OCI-LY3 (cell line): Measurements from ENCODE around the gene CREBBP.

Experiments used
- H2AFZ ChIP-seq: fragments of 200-600, 300-600 bp; shearing (Covaris generic); 2 replicates; pipeline ENCODE4 v1.6.0; 2014; ENCODE audit warnings: antibody characterized with exemption, low read depth, low read length
- H3K27ac ChIP-seq: fragments of 200-600, 300-600 bp; sonication (generic); 2 replicates; pipeline ENCODE4 v1.5.1; 2014; ENCODE audit warnings: mild to moderate bottlenecking, low read length, moderate library complexity, mixed read lengths
- H3K27me3 ChIP-seq: fragments of 200-600, 300-600 bp; sonication (generic); 2 replicates; pipeline ENCODE4 v1.6.1; 2014; ENCODE audit warnings: low read depth, low read length, mixed read lengths
- H3K36me3 ChIP-seq: fragments of 200-600, 300-600 bp; sonication (generic); replicated peaks from 2 replicates; pipeline ENCODE3; 2014; ENCODE audit warnings: low read depth, low read length, mixed read lengths
- H3K4me1 ChIP-seq: fragments of 300-600, 200-600 bp; sonication (generic); 2 replicates; pipeline ENCODE4 v1.6.1; 2014; ENCODE audit warnings: low read length, mixed read lengths
- H3K4me2 ChIP-seq: fragments of 200-600, 300-600 bp; sonication (generic); 2 replicates; pipeline ENCODE4 v1.6.1; 2014; ENCODE audit warnings: low read length, mixed read lengths
- H3K4me3 ChIP-seq: fragments of 300-600, 200-600 bp; sonication (generic); 2 replicates; pipeline ENCODE4 v1.5.1; 2014; ENCODE audit warnings: antibody characterized with exemption, mild to moderate bottlenecking, low read length, moderate library complexity
- H3K79me2 ChIP-seq: fragments of 300-600, 200-600 bp; shearing (Covaris generic); 2 replicates; pipeline ENCODE4 v1.6.1; 2014; ENCODE audit warnings: mild to moderate bottlenecking, low read length, mixed read lengths
- H3K9ac ChIP-seq: fragments of 300-600, 200-600 bp; shearing (Covaris generic); 2 replicates; pipeline ENCODE4 v1.6.0; 2014; ENCODE audit warnings: mild to moderate bottlenecking, low read length, moderate library complexity
- H3K9me3 ChIP-seq: fragments of 200-600, 300-600 bp; shearing (Covaris generic); 2 replicates; pipeline ENCODE4 v1.6.1; 2014; ENCODE audit warnings: low read length, mixed read lengths; ENCODE audit not compliant: insufficient read depth
- H4K20me1 ChIP-seq: fragments of 200-600, 300-600 bp; sonication (generic); 2 replicates; pipeline ENCODE4 v1.6.1; 2016; ENCODE audit warnings: low read length, mixed read lengths; ENCODE audit not compliant: insufficient read depth
- EZH2phosphoT487 ChIP-seq: fragments of 200-600 bp; shearing (Covaris generic); IDR thresholded peaks from 2 replicates; pipeline ENCODE4 v1.6.1; 2018; ENCODE audit warnings: antibody characterized with exemption, mixed run types, low read depth
- TF ChIP-seq, protein P1 (sequence below): fragments of 200-600, 300-600 bp; sonication (generic); IDR thresholded peaks from 2 replicates; pipeline ENCODE4 v1.5.1; 2014; ENCODE audit warnings: antibody characterized with exemption, low read length, low read depth

CREBBP gene

DNA sequence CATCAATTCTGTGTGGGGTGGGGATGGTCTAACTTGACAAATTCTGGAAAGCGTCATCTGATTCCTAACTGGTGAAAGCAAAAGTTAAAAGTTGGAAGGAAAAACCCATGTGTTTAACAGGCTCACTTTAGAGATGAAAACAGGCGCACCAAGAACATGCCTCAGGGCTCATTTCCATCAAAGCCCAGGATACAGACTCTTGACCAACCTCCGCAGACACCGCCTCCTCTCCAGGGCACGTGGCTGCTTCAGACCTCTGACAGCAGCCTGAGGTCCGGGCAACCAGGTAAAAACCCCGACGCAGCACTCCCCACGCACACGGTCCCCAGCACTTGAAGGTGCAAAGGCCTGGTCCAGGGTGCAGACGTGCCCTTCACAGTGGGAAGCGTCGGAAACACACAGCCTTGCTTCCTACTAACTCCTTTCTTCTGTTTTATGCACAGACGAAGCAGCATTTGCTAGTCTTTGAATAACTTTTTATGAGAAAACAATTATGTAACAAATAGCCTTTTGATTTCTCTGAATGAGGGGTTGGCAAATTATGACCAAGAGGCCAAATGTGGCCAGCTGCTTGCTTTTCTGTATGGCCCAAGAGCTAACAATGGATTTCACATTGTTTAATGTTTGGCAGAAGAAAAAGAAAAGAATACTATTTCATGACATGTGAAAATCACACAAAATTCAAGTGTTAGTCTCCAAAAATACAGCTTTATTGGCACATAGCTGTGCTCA is 119.0 kb downstream of the CREBBP start:
- Histone ChIP-seq H3K9me3 (no peaks in the 10 kb centered on the region), H3K4me2 (no peak overlapping the region), H3K4me1 (no peaks in the 10 kb centered on the region), H3K9ac (no peak overlapping the region), H3K79me2 (no peaks in the 10 kb centered on the region), H4K20me1 (no peaks in the 10 kb centered on the region), H3K36me3 (peaks cover 33% of the 10 kb centered on the region), H3K4me3 (no peak overlapping the region), H2AFZ (no peak overlapping the region), H3K27me3 (no peaks in the 10 kb centered on the region), H3K27ac (no peak overlapping the region)
- no peak for TF ChIP-seq EZH2phosphoT487
- TF ChIP-seq, protein P1, sequence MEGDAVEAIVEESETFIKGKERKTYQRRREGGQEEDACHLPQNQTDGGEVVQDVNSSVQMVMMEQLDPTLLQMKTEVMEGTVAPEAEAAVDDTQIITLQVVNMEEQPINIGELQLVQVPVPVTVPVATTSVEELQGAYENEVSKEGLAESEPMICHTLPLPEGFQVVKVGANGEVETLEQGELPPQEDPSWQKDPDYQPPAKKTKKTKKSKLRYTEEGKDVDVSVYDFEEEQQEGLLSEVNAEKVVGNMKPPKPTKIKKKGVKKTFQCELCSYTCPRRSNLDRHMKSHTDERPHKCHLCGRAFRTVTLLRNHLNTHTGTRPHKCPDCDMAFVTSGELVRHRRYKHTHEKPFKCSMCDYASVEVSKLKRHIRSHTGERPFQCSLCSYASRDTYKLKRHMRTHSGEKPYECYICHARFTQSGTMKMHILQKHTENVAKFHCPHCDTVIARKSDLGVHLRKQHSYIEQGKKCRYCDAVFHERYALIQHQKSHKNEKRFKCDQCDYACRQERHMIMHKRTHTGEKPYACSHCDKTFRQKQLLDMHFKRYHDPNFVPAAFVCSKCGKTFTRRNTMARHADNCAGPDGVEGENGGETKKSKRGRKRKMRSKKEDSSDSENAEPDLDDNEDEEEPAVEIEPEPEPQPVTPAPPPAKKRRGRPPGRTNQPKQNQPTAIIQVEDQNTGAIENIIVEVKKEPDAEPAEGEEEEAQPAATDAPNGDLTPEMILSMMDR = no peak

- Histone ChIP-seq H2AFZ (no peak overlapping the region), H4K20me1 (no peaks in the 10 kb centered on the region), H3K27ac (no peak overlapping the region), H3K4me1 (no peaks in the 10 kb centered on the region), H3K4me2 (no peak overlapping the region), H3K27me3 (no peaks in the 10 kb centered on the region), H3K9ac (no peak overlapping the region), H3K79me2 (no peaks in the 10 kb centered on the region), H3K9me3 (no peaks in the 10 kb centered on the region), H3K36me3 (peaks cover 32% of the 10 kb centered on the region), H3K4me3 (no peak overlapping the region)
- TF ChIP-seq EZH2phosphoT487 = no peak
- TF ChIP-seq, protein P1 = no peak
Observed at GRCh38 chr16:3760518-3760917, 120.0 kb downstream of the CREBBP start.

DNA sequence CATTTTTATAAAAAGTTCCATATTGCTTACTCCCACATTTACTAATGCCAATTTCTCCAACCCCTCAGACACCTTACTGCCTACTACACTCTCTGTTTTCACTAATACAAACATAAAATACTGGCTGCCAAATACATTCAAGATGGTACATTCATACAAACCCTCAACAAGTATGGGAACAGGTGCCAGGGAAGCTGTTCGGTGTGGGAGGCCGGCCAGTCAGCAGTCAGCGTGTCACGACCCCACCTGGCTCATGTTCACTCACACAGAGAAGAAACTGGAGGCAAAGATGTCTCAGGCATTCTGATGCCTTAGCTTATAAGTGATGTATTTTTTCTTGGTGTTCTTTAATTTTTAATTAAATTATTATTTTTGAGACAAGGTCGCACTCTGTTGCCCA is 120.8 kb downstream of the CREBBP start:
- Histone ChIP-seq H3K27ac (no peak overlapping the region), H2AFZ (no peak overlapping the region), H4K20me1 (no peaks in the 10 kb centered on the region), H3K9ac (no peak overlapping the region), H3K9me3 (no peaks in the 10 kb centered on the region), H3K27me3 (no peaks in the 10 kb centered on the region), H3K4me1 (no peaks in the 10 kb centered on the region), H3K4me2 (no peak overlapping the region), H3K4me3 (no peak overlapping the region), H3K36me3 (peaks cover 32% of the 10 kb centered on the region), H3K79me2 (no peaks in the 10 kb centered on the region)
- TF ChIP-seq EZH2phosphoT487 = no peak
- TF ChIP-seq, protein P1 = no peak

- H3K9me3 ChIP-seq = no peaks in the 10 kb centered on the region
- H3K4me2 ChIP-seq = no peak overlapping the region
- H3K79me2 ChIP-seq = no peaks in the 10 kb centered on the region
- no peak overlapping the region for H3K27ac ChIP-seq
- no peaks in the 10 kb centered on the region for H3K4me1 ChIP-seq
- no peaks in the 10 kb centered on the region for H3K27me3 ChIP-seq
- no peak for TF ChIP-seq EZH2phosphoT487
- TF ChIP-seq, protein P1 = no peak
- no peak overlapping the region for H3K4me3 ChIP-seq
- H4K20me1 ChIP-seq = 0 out of 2 replicates have a peak, but pooled peaks cover 5% of the 10 kb centered on the region
- H3K36me3 ChIP-seq = peaks cover 34% of the 10 kb centered on the region
- no peak overlapping the region for H3K9ac ChIP-seq
- no peak overlapping the region for H2AFZ ChIP-seq
Observed at GRCh38 chr16:3756113-3756512, 124.4 kb downstream of the CREBBP start.
